ENCODE results near the gene TMPRSS11F.

GRCh38 chr4:68167706-68168105 is 38.0 kb upstream of the TMPRSS11F start:
- no peak for TF ChIP-seq CTCF (IDR thresholded peaks at IDR 0.05)
- no peak for TF ChIP-seq POLR2A (IDR thresholded peaks at IDR 0.05)
